WTC11 (cell line): ENCODE data around the gene ARF6. TPM values are rescaled to one million over a fixed set of nuclear protein-coding genes. Genes with fewer than 3 reads are reported as not detected.

Source experiments
- ATAC-seq: fragments of 200-7000 bp; cut with Tn5 transposase; 2 replicates; pipeline ENCODE4 v1.10.0; 2021; ENCODE audit warnings: mild to moderate bottlenecking, moderate library complexity
- CTCF ChIA-PET: fragments of 300-600 bp; sonication (Branson Sonifier 250); formaldehyde crosslinking; loops from one replicate; lab custom pipeline; 2021; ENCODE audit warnings: antibody characterized with exemption; lab: Charles Lee
- POLR2A ChIA-PET: fragments of 350-600 bp; sonication (Branson Sonifier 250); formaldehyde crosslinking; loops from one replicate; lab custom pipeline; 2021; ENCODE audit warnings: antibody characterized with exemption; lab: Charles Lee
- DNase-seq: peaks from one replicate; pipeline ENCODE4 v3.0.0; 2021; ENCODE audit warnings: low spot score
- H3K27ac Mint-ChIP-seq: 2 replicates; pipeline ENCODE4 v1.8.0; 2021; ENCODE audit warnings: mixed read lengths
- H3K27me3 Mint-ChIP-seq: 2 replicates; pipeline ENCODE4 v1.8.0; 2021; ENCODE audit warnings: low read depth, mild to moderate bottlenecking, moderate library complexity, mixed read lengths
- H3K36me3 Mint-ChIP-seq: 2 replicates; pipeline ENCODE4 v1.8.0; 2021; ENCODE audit warnings: mixed read lengths
- H3K4me1 Mint-ChIP-seq: 2 replicates; pipeline ENCODE4 v1.8.0; 2022; ENCODE audit warnings: mixed read lengths
- H3K4me3 Mint-ChIP-seq: 2 replicates; pipeline ENCODE4 v1.8.0; 2021; ENCODE audit warnings: mild to moderate bottlenecking, moderate library complexity, mixed read lengths
- H3K9me3 Mint-ChIP-seq: 2 replicates; pipeline ENCODE4 v1.8.0; 2021; ENCODE audit warnings: mixed read lengths
- AFF4 ChIP-seq: sonication (generic); formaldehyde crosslinking; IDR thresholded peaks from 2 replicates; pipeline ENCODE4 v1.8.1; 2023; ENCODE audit warnings: mild to moderate bottlenecking, missing genetic modification reagents, borderline replicate concordance
- AR ChIP-seq: fragments of 250-450 bp; sonication (Bioruptor Pico); IDR thresholded peaks from 2 replicates; pipeline ENCODE4 v1.9.0; 2021; ENCODE audit warnings: mild to moderate bottlenecking
- ATF3 ChIP-seq: sonication (generic); formaldehyde crosslinking; conservative IDR thresholded peaks from 2 replicates; pipeline ENCODE4 v1.8.1; 2022; ENCODE audit warnings: mild to moderate bottlenecking, missing genetic modification reagents
- CDX4 ChIP-seq: fragments of 250-450 bp; sonication (Bioruptor Pico); IDR thresholded peaks from 2 replicates; pipeline ENCODE4 v1.9.0; 2021; ENCODE audit warnings: moderate library complexity, mild to moderate bottlenecking, inconsistent platforms, borderline replicate concordance
- E2F4 ChIP-seq: sonication (generic); formaldehyde crosslinking; IDR thresholded peaks from 2 replicates; pipeline ENCODE4 v1.8.1; 2022; ENCODE audit warnings: low read depth, mild to moderate bottlenecking, moderate library complexity, missing genetic modification reagents, borderline replicate concordance
- EMX1 ChIP-seq: fragments of 250-450 bp; sonication (Bioruptor Pico); IDR thresholded peaks from 2 replicates; pipeline ENCODE4 v1.8.0; 2021; ENCODE audit warnings: mild to moderate bottlenecking
- GRHL2 ChIP-seq: fragments of 250-450 bp; sonication (Bioruptor Pico); IDR thresholded peaks from 2 replicates; pipeline ENCODE4 v1.8.0; 2022; ENCODE audit warnings: mild to moderate bottlenecking, moderate library complexity; ENCODE audit not compliant: insufficient replicate concordance, severe bottlenecking
- MAX ChIP-seq: sonication (generic); formaldehyde crosslinking; IDR thresholded peaks from 2 replicates; pipeline ENCODE4 v1.8.0; 2022; ENCODE audit warnings: mild to moderate bottlenecking, missing genetic modification reagents
- MLX ChIP-seq: sonication (generic); formaldehyde crosslinking; IDR thresholded peaks from 2 replicates; pipeline ENCODE4 v1.8.1; 2023; ENCODE audit warnings: mild to moderate bottlenecking, missing genetic modification reagents, moderate library complexity
- MYBL2 ChIP-seq: sonication (generic); formaldehyde crosslinking; IDR thresholded peaks from 2 replicates; pipeline ENCODE4 v1.8.1; 2023; ENCODE audit warnings: mild to moderate bottlenecking, moderate library complexity, missing genetic modification reagents
- NR1H2 ChIP-seq: sonication (generic); formaldehyde crosslinking; IDR thresholded peaks from 2 replicates; pipeline ENCODE4 v1.9.0; 2021; ENCODE audit warnings: mild to moderate bottlenecking, moderate library complexity, missing genetic modification reagents
- PRDM15 ChIP-seq: sonication (generic); formaldehyde crosslinking; IDR thresholded peaks from 2 replicates; pipeline ENCODE4 v1.8.0; 2022; ENCODE audit warnings: missing genetic modification reagents
- ZBTB21 ChIP-seq: sonication (generic); formaldehyde crosslinking; IDR thresholded peaks from 2 replicates; pipeline ENCODE4 v1.8.1; 2023; ENCODE audit warnings: mild to moderate bottlenecking, missing genetic modification reagents, borderline replicate concordance
- ZNF317 ChIP-seq: sonication (generic); formaldehyde crosslinking; IDR thresholded peaks from 2 replicates; pipeline ENCODE4 v1.8.1; 2023; ENCODE audit warnings: low read depth, mild to moderate bottlenecking, moderate library complexity, missing genetic modification reagents, borderline replicate concordance
- ZNF671 ChIP-seq: fragments of 250-450 bp; sonication (Bioruptor Pico); IDR thresholded peaks from 2 replicates; pipeline ENCODE4 v1.8.0; 2021; ENCODE audit warnings: mild to moderate bottlenecking
- total RNA-seq: library from RNA; stranded (reverse); gene quantifications from 3 replicates; pipeline ENCODE4 v1.2.3, GENCODE V29; 2021

The ARF6 gene
- total RNA-seq, 1 experiment from 2014 or later: 55.9 TPM

- no peak for ATAC-seq
- Mint-ChIP-seq H3K36me3 (peaks cover 3% of the 10 kb centered on the region; the same call in 1 of the 2 replicates), H3K4me1 (peaks cover 38% of the 10 kb centered on the region), H3K27me3 (no peaks in the 10 kb centered on the region), H3K27ac (no peak overlapping the region), H3K4me3 (no peak overlapping the region), H3K9me3 (peaks cover 7% of the 10 kb centered on the region)
- CTCF ChIA-PET: interaction anchor here (2.5 kb wide), 1 partner anchor 24 kb away, joined by 7 read pairs; no protein-coding TSS in a partner anchor
- POLR2A ChIA-PET: no interaction called here
- no peak for DNase-seq
- no peak for TF ChIP-seq MYBL2 (CRISPR knock-in tag)
- no peak for TF ChIP-seq MAX (CRISPR knock-in tag)
Measured at GRCh38 chr14:49886523-49886922, 6.4 kb upstream of the ARF6 start.

GRCh38 chr14:49888293-49888692 is 4.6 kb upstream of the ARF6 start:
- CTCF ChIA-PET: interaction anchor here (0.6 kb wide), 1 partner anchor 217 kb away, joined by 4 read pairs; no protein-coding TSS in a partner anchor
- no peak for TF ChIP-seq EMX1 (CRISPR knock-in tag)
- TF ChIP-seq ATF3 (CRISPR knock-in tag): no peak
- TF ChIP-seq ZBTB21: no peak
- TF ChIP-seq AFF4: no peak
- TF ChIP-seq ZNF671 (CRISPR knock-in tag): no peak
- no peak for TF ChIP-seq AR (CRISPR knock-in tag)
- TF ChIP-seq GRHL2 (CRISPR knock-in tag): no peak
- TF ChIP-seq MYBL2 (CRISPR knock-in tag): no peak
- no peak for TF ChIP-seq E2F4 (CRISPR knock-in tag)
- TF ChIP-seq ZNF317 (CRISPR knock-in tag): no peak
- TF ChIP-seq NR1H2 (CRISPR knock-in tag): no peak
- POLR2A ChIA-PET: no interaction called here
- H3K36me3 Mint-ChIP-seq: peaks cover 3% of the 10 kb centered on the region; the same call in 1 of the 2 replicates
- no peak overlapping the region for H3K4me3 Mint-ChIP-seq
- DNase-seq (no peak), ATAC-seq (no peak)
- peaks cover 34% of the 10 kb centered on the region for H3K4me1 Mint-ChIP-seq
- no peaks in the 10 kb centered on the region for H3K27me3 Mint-ChIP-seq
- no peak overlapping the region for H3K27ac Mint-ChIP-seq
- peaks cover 7% of the 10 kb centered on the region for H3K9me3 Mint-ChIP-seq

GRCh38 chr14:49892301-49892635 is 614 bp upstream of the ARF6 start:
- Mint-ChIP-seq H3K27me3 (no peaks in the 10 kb centered on the region), H3K4me3 (peak overlapping the region; percentile 96), H3K9me3 (no peaks in the 10 kb centered on the region), H3K27ac (peak overlapping the region; percentile 100), H3K36me3 (peaks cover 18% of the 10 kb centered on the region), H3K4me1 (peaks cover 36% of the 10 kb centered on the region)
- peak; percentile 18 for ATAC-seq
- POLR2A ChIA-PET: interaction anchor here (0.7 to 2.6 kb wide), 4 partner anchors 13 to 901 kb away, joined by 3 to 11 read pairs (median 4); no protein-coding TSS in a partner anchor
- TF ChIP-seq PRDM15 (CRISPR knock-in tag): no peak
- TF ChIP-seq MLX (CRISPR knock-in tag): no peak
- TF ChIP-seq CDX4: no peak
- DNase-seq: no peak
- CTCF ChIA-PET: interaction anchor here (0.8 to 2.4 kb wide), 4 partner anchors 10 to 258 kb away, joined by 3 to 24 read pairs (median 5); no protein-coding TSS in a partner anchor
